GM10847 (cell line): ENCODE data around the gene PDILT.
"Not testable (repeated sequence)": the region's sequence is repeated elsewhere in the genome, so short reads cannot be mapped to it uniquely, and the experiment has no call there.

ENCODE experiments used
- POLR2A ChIP-seq: IDR thresholded peaks from 2 replicates; pipeline ENCODE4 v1.6.1; 2011; ENCODE audit not compliant: insufficient read length; ENCODE audit errors: extremely low read depth

The PDILT gene, protein sequence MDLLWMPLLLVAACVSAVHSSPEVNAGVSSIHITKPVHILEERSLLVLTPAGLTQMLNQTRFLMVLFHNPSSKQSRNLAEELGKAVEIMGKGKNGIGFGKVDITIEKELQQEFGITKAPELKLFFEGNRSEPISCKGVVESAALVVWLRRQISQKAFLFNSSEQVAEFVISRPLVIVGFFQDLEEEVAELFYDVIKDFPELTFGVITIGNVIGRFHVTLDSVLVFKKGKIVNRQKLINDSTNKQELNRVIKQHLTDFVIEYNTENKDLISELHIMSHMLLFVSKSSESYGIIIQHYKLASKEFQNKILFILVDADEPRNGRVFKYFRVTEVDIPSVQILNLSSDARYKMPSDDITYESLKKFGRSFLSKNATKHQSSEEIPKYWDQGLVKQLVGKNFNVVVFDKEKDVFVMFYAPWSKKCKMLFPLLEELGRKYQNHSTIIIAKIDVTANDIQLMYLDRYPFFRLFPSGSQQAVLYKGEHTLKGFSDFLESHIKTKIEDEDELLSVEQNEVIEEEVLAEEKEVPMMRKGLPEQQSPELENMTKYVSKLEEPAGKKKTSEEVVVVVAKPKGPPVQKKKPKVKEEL

DNA sequence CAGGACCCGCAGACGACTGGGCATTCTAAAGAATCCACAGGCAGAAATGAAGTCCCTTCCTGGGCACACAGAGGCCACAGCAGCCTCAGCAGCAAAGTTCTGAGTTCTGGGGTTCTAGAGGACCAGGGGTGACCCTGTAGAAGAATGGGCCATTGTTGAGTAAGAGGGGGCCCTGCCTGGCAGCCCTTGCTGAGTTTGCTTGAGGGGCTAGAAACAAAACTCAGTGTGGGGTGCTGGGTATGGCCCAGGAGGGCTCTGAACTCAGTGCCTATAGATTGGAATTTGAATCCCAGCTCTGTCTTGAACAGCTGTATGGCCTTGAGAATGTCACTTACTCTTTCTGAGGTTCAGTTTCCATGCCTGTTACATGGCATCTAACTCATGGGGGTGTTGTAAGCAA lies at the start of gene PDILT:
Gene PDILT (minus strand): TSS at position 101 of the 400 bp plus-strand sequence. CDS start 5,437 bp downstream, outside the sequence.
- TF ChIP-seq POLR2A = no peak

DNA sequence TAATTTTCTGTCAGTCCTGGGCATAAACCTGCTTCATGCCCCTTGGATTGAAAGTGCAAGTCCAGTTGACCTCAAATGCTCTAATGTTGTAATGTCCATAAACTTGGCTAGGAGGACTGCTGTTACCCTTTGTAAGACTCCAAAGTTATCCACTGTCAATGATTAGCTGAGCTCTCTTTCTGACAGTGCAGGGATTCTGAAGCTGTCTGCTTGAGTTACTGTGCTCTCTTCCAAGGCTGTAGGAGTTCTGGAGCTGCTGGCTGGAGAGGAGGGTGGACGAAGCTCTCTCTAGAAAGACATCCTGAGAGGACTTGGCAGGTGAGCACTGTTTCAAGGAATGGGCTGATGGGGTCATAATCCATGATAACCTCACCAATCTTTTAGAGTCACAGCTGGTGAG lies 46.8 kb upstream of the PDILT start, which contains the start of gene ACSM2A:
Gene ACSM2A (plus strand): TSS at position 158 of the 400 bp plus-strand sequence. CDS start 8,594 bp downstream, outside the sequence.
- not testable (repeated sequence) for TF ChIP-seq POLR2A

DNA sequence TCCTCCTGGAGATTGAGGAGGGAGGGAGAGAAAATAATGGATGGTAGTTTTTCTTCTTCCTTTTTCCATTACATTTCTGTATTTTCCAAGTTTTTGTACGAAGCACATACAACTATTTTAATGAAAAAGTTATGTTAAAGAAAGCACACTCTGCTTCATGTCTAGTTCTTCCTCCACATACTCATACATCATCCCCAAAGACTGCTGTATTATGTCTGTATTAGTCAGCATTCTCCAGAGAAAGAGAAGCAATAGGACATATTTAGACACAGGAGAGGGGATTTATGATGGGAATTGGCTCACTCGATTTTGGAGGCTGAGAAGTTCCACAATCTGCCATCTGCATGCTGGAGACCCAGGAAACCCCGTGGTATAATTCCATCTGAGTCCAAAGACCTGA lies 36.7 kb upstream of the PDILT start:
- no peak for TF ChIP-seq POLR2A

GRCh38 chr16:20430948-20431347 lies 26.4 kb upstream of the PDILT start:
- no peak for TF ChIP-seq POLR2A

GRCh38 chr16:20424129-20424866 lies 19.8 kb upstream of the PDILT start:
- no peak for TF ChIP-seq POLR2A

- TF ChIP-seq POLR2A = no peak
These were observed 11.0 kb upstream of the PDILT start for GRCh38 chr16:20415541-20415940.

GRCh38 chr16:20411055-20411454 lies 6.5 kb upstream of the PDILT start:
- TF ChIP-seq POLR2A = no peak

- TF ChIP-seq POLR2A = no peak
These were observed 5.7 kb upstream of the PDILT start for GRCh38 chr16:20410121-20410723.

GRCh38 chr16:20409398-20410120 lies 5.0 kb upstream of the PDILT start, which contains the start of gene ACSM5:
TSS of gene ACSM5 (plus strand) at chr16:20409534. CDS start at chr16:20411485, 1,951 bp downstream.
- TF ChIP-seq POLR2A = no peak

- no peak for TF ChIP-seq POLR2A
These were observed 1.9 kb downstream of the PDILT start for GRCh38 chr16:20402651-20403050.

DNA sequence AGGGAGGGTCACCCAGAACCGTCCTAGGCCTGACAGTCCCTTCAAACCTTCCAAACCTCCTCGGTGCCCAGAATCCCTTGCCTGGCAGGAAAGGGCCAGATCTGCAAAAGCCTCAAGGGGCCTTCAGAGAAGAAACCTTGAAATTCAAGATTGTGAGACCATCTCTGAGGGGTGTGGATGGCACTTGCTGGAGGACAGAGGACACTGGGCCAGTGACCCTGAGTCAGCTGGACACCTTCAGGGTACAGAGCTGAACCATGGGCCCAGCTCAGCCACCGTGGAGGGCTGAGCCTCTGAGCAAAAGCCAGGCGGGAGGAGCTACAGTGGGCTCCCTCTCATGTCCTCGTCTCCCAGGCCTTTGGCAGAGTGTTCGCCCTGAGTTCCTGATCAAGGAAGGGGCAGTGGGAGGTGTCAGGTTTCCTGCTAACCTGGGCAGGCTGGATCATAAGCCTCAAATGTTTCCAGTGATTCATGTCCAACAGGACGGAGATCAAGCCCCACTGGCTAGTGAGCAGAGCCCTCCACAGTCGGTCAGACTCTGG lies 3.0 kb downstream of the PDILT start:
- TF ChIP-seq POLR2A = no peak

DNA sequence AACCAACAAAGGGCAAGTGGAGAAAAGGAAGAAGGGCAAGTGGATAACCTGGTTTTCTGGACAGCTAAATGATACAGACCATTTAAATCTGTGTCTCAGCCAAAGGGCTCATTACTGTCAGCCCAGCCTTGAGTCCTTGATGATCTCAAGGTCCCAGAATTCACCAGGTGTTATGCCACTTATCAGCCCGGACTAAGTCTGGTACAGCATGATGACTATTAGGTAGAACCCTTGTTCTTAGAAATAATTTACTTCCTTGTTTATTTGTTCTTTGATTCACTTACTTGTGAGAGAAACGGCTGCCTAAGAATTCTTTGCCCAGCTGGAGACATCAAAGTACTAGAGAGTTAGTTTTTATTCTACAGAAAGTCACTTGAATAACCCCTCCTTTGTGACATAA lies 3.5 kb downstream of the PDILT start:
- TF ChIP-seq POLR2A = no peak

DNA sequence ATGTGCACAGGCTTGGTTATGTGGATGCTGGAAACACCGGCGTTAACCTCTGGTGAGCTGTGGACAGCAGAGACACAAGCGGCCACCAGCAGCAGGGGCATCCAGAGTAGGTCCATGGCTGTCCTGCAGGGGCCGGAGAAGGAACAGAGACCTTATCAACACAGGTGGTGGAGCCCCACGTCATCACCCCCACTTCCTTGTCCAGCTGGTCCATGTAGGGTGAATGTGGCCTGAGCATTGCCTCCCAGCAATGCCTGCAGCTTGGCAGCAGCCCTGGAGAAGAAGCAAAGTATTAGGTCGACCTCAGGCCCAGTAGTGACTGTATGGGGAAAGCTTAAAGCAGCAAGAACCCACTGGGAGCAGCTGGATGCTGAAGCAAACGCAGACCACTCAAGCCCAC lies 5.4 kb downstream of the PDILT start:
- no peak for TF ChIP-seq POLR2A

GRCh38 chr16:20398603-20399002 lies 5.9 kb downstream of the PDILT start:
- TF ChIP-seq POLR2A = no peak
